K562 (cell line): Measurements from ENCODE around the gene GMDS. TPM values are rescaled to one million over a fixed set of nuclear protein-coding genes. Genes with fewer than 3 reads are reported as not detected.
A peak's percentile ranks its signal among the peaks of the same experiment; 100 is the strongest.

ENCODE experiments used
- ATAC-seq: fragments of 200-7000 bp; cut with Tn5 transposase; 3 replicates; pipeline ENCODE4 v1.9.1; 2020; ENCODE audit warnings: moderate library complexity
- BruUV-seq: library from RNA; stranded (reverse); fragments of 400-500 nt; replicated peaks from 2 replicates; lab custom pipeline; 2021; lab: Mats Ljungman, UMichigan
- CTCF ChIA-PET: fragments of 300-600 bp; formaldehyde crosslinking; extraction: SDS; loops from one replicate; lab custom pipeline; 2021; ENCODE audit warnings: low intra/inter-chr PET ratio; lab: Yijun Ruan, JAX
- POLR2A ChIA-PET: fragments of 300-600, 350-650 bp; sonication (Branson Sonifier 250); formaldehyde crosslinking; extraction: SDS; loops from one replicate; lab custom pipeline; 2021; ENCODE audit warnings: antibody characterized with exemption, inconsistent platforms; lab: Yijun Ruan, JAX
- DNase-seq, 4 experiments: peaks; one replicate each; pipeline versions ENCODE4 v3.0.0 to v3.0.0-alpha.2; 2011 to 2018; ENCODE audit warnings: low spot score in 3 of 4, mixed read lengths in 3 of 4; ENCODE audit errors: extremely low read depth in 1 of 4
- FAIRE-seq: peaks from 2 replicates; lab custom pipeline; 2011; peaks lifted over from hg19 to GRCh38; lab: Jason Lieb, UNC
- H2AFZ ChIP-seq: 2 replicates; pipeline ENCODE4 v1.6.0; 2011; ENCODE audit warnings: low read depth, low read length, control low read depth, inconsistent platforms
- H3K27ac ChIP-seq: fragments of 200-600 bp; 3 replicates; pipeline ENCODE4 v1.8.0; 2011; ENCODE audit warnings: low read depth, mild to moderate bottlenecking, control low read depth, inconsistent platforms, low read length, moderate library complexity, mixed read lengths; ENCODE audit errors: extremely low read depth
- H3K27me3 ChIP-seq, 2 experiments: fragments of 300-600 bp in 1 of 2; 2 replicates in 1 of 2; 3 replicates in 1 of 2; pipeline versions ENCODE4 v1.6.0 to v1.8.0; 2011; ENCODE audit warnings: inconsistent platforms in 2 of 2, low read length in 2 of 2, mild to moderate bottlenecking in 1 of 2, mixed read lengths in 1 of 2, moderate library complexity in 1 of 2; ENCODE audit not compliant: control insufficient read depth in 2 of 2, insufficient read depth in 2 of 2
- H3K36me3 ChIP-seq: fragments of 300-600 bp; 3 replicates; pipeline ENCODE4 v1.8.0; 2011; ENCODE audit warnings: mild to moderate bottlenecking, low read length, inconsistent platforms; ENCODE audit not compliant: control insufficient read depth, insufficient read depth
- H3K4me1 ChIP-seq, 2 experiments: fragments of 200-600 bp in 1 of 2; replicated peaks in 1 of 2; 2 replicates in 1 of 2; 3 replicates in 1 of 2; pipeline versions ENCODE4 v1.5.1 to v1.8.0; 2011; ENCODE audit warnings: inconsistent platforms in 2 of 2, low read length in 2 of 2, mild to moderate bottlenecking in 1 of 2, mixed read lengths in 1 of 2, moderate library complexity in 1 of 2; ENCODE audit not compliant: control insufficient read depth in 2 of 2, insufficient read depth in 2 of 2
- H3K4me2 ChIP-seq: 2 replicates; pipeline ENCODE4 v1.6.1; 2011; ENCODE audit warnings: low read length, control low read depth, inconsistent platforms, mixed read lengths; ENCODE audit not compliant: insufficient read depth
- H3K4me3 ChIP-seq: fragments of 200-600 bp; sonication (generic), shearing (Covaris generic); 2 replicates; pipeline ENCODE4 v1.5.1; 2016; ENCODE audit warnings: control low read depth, inconsistent platforms
- H3K79me2 ChIP-seq: fragments of 200-600 bp; 3 replicates; pipeline ENCODE4 v1.8.0; 2011; ENCODE audit warnings: low read length, inconsistent platforms; ENCODE audit not compliant: control insufficient read depth, insufficient read depth
- H3K9ac ChIP-seq, 2 experiments: 2 replicates each; pipeline versions ENCODE4 v1.6.0 to v1.6.1; 2011; ENCODE audit warnings: low read depth in 2 of 2, low read length in 2 of 2, control low read depth in 1 of 2, inconsistent platforms in 1 of 2, mild to moderate bottlenecking in 1 of 2, mixed read lengths in 1 of 2; ENCODE audit not compliant: insufficient read depth in 1 of 2
- H3K9me1 ChIP-seq: one replicate; pipeline ENCODE4 v1.6.0; 2011; ENCODE audit warnings: inconsistent platforms, mild to moderate bottlenecking, low read length, moderate library complexity; ENCODE audit not compliant: control insufficient read depth, insufficient read depth
- H3K9me3 ChIP-seq: replicated peaks from 2 replicates; pipeline ENCODE4 v1.5.1; 2011; ENCODE audit warnings: low read depth, low read length, inconsistent platforms; ENCODE audit not compliant: control insufficient read depth, insufficient read depth
- H4K20me1 ChIP-seq: replicated peaks from 2 replicates; pipeline ENCODE4 v1.6.1; 2011; ENCODE audit warnings: low read length, inconsistent platforms, mixed read lengths; ENCODE audit not compliant: control insufficient read depth, insufficient read depth
- FOXA1 ChIP-seq: fragments of 450-650 bp; IDR thresholded peaks from 2 replicates; pipeline ENCODE4 v1.6.1; 2016; ENCODE audit warnings: mild to moderate bottlenecking, borderline replicate concordance
- HNRNPK ChIP-seq: fragments of 200-400 bp; formaldehyde crosslinking; IDR thresholded peaks from one replicate; pipeline ENCODE4 v1.6.1; 2018; ENCODE audit warnings: mild to moderate bottlenecking, low read depth, low read length; ENCODE audit not compliant: poor library complexity, severe bottlenecking
- TFAP4 ChIP-seq: sonication (generic); formaldehyde crosslinking; IDR thresholded peaks from 2 replicates; pipeline ENCODE4 v1.8.0; 2022; ENCODE audit warnings: missing genetic modification reagents, mild to moderate bottlenecking, moderate library complexity, borderline replicate concordance
- WGBS: fragments of 100-300 bp; shearing (Covaris generic); methylation state at CpG from one replicate; pipeline ENCODE4 v1.1.6; 2016; ENCODE audit warnings: low coverage, mixed read lengths; ENCODE audit not compliant: insufficient coverage; ENCODE audit errors: missing lambda C conversion rate; 5-methylcytosine and 5-hydroxymethylcytosine counted together
- in situ Hi-C: fragments of 300-500 bp; cut with MboI; formaldehyde crosslinking; loops from 4 replicates; pipeline ENCODE4 v1.15.0; 2018; ENCODE audit warnings: inconsistent platforms, mixed read lengths
- intact Hi-C: fragments of 100-400 bp; cut with micrococcal nuclease; formaldehyde crosslinking; loops from 2 replicates; pipeline ENCODE4 v1.14.2; 2022
- polyA plus RNA-seq, 8 experiments: library from polyadenylated mRNA; depleted of rRNA in 4 of 8; stranded (reverse) in 5 of 8; unstranded in 3 of 8; fragments of >200 nt; fragmentation: Nextera tagmentation in 2 of 8; fragmentation: Illumina TruSeq in 1 of 8; extraction: Ambion mirVana in 2 of 8; extraction: Trizol in 1 of 8; gene quantifications; 2 replicates each; pipeline versions ENCODE4 v1.2.1 to v1.2.3, GENCODE V29; 2011 to 2014; ENCODE audit warnings: inconsistent platforms in 1 of 8, missing spikeins in 1 of 8
- total RNA-seq, 7 experiments: library from RNA; depleted of rRNA in 6 of 7; stranded (reverse); fragments of >200 nt in 6 of 7; fragmentation: Illumina TruSeq in 2 of 7; extraction: Trizol in 2 of 7; gene quantifications; 2 replicates each; pipeline versions ENCODE4 v1.2.1 to v1.2.3, GENCODE V29; 2011 to 2021; ENCODE audit warnings: low replicate concordance in 1 of 7
- TF ChIP-seq, protein P1 (sequence below): fragments of 450-650 bp; IDR thresholded peaks from 2 replicates; pipeline ENCODE4 v1.6.1; 2018; ENCODE audit not compliant: partially characterized antibody

Gene GMDS
- total and polyA plus RNA-seq, 9 of the 15 experiments (the other 6 are each of a cell fraction or from before 2014, with no cell fraction given), result 0.48 to 31.8 (median 13.4) TPM

DNA sequence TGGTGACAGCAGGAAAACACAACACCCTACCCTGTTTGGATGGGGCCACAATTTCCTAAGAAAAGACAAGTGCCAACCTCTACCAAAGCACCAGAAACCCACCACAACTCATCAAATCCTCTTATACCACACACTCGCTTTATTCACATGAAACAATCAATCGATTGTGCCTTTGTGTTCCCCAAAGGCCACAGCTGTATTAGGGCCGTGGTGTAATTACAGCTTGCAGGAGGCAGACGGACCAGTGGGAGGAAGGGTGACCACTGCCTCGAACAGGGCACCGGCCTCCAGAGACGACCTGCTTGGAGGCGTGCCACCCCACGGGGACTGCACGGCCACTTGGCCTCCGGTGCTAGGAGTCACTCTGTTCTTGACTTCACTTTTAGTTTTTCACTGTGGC is 371.6 kb downstream of the GMDS start (continued):
- TF ChIP-seq, protein P1, sequence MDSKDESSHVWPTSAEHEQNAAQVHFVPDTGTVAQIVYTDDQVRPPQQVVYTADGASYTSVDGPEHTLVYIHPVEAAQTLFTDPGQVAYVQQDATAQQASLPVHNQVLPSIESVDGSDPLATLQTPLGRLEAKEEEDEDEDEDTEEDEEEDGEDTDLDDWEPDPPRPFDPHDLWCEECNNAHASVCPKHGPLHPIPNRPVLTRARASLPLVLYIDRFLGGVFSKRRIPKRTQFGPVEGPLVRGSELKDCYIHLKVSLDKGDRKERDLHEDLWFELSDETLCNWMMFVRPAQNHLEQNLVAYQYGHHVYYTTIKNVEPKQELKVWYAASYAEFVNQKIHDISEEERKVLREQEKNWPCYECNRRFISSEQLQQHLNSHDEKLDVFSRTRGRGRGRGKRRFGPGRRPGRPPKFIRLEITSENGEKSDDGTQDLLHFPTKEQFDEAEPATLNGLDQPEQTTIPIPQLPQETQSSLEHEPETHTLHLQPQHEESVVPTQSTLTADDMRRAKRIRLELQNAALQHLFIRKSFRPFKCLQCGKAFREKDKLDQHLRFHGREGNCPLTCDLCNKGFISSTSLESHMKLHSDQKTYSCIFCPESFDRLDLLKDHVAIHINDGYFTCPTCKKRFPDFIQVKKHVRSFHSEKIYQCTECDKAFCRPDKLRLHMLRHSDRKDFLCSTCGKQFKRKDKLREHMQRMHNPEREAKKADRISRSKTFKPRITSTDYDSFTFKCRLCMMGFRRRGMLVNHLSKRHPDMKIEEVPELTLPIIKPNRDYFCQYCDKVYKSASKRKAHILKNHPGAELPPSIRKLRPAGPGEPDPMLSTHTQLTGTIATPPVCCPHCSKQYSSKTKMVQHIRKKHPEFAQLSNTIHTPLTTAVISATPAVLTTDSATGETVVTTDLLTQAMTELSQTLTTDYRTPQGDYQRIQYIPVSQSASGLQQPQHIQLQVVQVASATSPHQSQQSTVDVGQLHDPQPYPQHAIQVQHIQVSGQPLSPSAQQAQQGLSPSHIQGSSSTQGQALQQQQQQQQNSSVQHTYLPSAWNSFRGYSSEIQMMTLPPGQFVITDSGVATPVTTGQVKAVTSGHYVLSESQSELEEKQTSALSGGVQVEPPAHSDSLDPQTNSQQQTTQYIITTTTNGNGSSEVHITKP, result no peak
- no peak for TF ChIP-seq HNRNPK

GRCh38 chr6:1872649-1873131 is 372.7 kb downstream of the GMDS start:
- CTCF ChIA-PET, result no interaction called here
- TF ChIP-seq TFAP4, result peak; percentile 22; the same call in 1 of the 2 replicates
- TF ChIP-seq FOXA1, result no peak
- TF ChIP-seq, all 486 proteins: peak for 1
- ATAC-seq, result no peak; the same call in 2 of the 3 replicates
- Histone ChIP-seq H3K4me2 (no peak overlapping the region), H3K79me2 (no peaks in the 10 kb centered on the region), H3K9me3 (no peaks in the 10 kb centered on the region), H3K9ac (no peak overlapping the region), H3K36me3 (no peaks in the 10 kb centered on the region), H2AFZ (no peak overlapping the region), H3K27ac (no peak overlapping the region), H3K9me1 (no peaks in the 10 kb centered on the region), H3K27me3 (peaks cover 18 to 29% of the 10 kb centered on the region in 2 experiments), H3K4me3 (no peak overlapping the region), H3K4me1 (no peaks in the 10 kb centered on the region), H4K20me1 (no peaks in the 10 kb centered on the region; the same call in none of the 2 replicates)
- 7% methylated on average over 11 of the region's 11 CpGs for WGBS
- no peak for FAIRE-seq
- intact Hi-C loops (no loop called here), in situ Hi-C loops (no loop called here)
- DNase-seq, result no peak
- BruUV-seq, result no TSS peak
- POLR2A ChIA-PET, result interaction anchor here (1.0 to 1.2 kb wide), 2 partner anchors 10 to 19 kb away, joined by 3 to 5 read pairs; no protein-coding TSS in a partner anchor
